ENCODE data around the gene E4F1. TPM values are rescaled to one million over a fixed set of nuclear protein-coding genes. Genes with fewer than 3 reads are reported as not detected.

Gene E4F1
- total and polyA plus RNA-seq, 2 of the 13 experiments (the other 11 are each of a cell fraction or from before 2014, with no cell fraction given) = 13.8 to 19.5 TPM

DNA sequence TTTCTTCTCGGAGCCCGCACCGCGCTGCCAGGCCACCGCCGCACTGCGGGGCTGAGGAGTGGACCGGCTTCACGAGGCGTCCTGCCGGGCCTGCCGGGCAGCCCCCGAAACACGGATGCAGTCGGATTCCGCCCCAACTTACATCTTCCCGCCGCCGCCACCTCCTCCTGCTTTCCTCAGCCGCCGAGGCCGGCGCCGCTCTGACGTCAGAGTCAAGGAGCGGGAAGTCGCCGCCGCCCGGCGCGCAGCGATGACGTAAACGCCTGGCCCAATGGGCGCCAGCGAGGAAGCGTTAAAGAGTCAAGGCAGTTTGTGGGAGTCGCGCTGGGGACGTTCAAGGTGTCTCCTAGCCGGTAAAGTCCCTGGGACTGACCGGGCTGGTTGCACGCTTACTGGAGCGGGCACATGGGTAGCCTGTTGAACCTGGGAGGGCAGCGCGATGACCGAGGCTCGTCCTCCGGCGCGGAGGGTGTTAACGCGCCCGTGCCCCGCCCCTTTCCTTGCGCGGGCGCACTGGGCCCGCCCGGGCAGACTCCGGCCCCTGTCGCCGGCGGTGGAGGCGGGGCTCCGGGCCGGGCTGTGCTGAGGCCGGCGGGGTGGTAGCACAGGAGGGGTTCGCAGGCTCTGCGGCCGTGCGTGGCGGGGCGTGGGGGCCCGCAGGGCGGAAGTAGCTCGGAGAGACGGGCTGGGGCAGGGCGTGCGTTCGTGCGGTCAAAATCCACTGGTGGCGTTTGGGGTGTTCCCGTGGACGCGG lies 44.7 kb downstream of the E4F1 start, which contains the start of gene RNPS1 (continued):
- TF ChIP-seq ELF1 (CRISPR knock-in tag; IDR thresholded peaks at IDR 0.05) = peak; percentile 97
- TF ChIP-seq HHEX (CRISPR knock-in tag; IDR thresholded peaks at IDR 0.05) = no peak
- TF ChIP-seq, protein P1, sequence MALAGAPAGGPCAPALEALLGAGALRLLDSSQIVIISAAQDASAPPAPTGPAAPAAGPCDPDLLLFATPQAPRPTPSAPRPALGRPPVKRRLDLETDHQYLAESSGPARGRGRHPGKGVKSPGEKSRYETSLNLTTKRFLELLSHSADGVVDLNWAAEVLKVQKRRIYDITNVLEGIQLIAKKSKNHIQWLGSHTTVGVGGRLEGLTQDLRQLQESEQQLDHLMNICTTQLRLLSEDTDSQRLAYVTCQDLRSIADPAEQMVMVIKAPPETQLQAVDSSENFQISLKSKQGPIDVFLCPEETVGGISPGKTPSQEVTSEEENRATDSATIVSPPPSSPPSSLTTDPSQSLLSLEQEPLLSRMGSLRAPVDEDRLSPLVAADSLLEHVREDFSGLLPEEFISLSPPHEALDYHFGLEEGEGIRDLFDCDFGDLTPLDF (CRISPR knock-in tag; IDR thresholded peaks at IDR 0.05) = peak; percentile 99
- TF ChIP-seq KDM6A (CRISPR knock-in tag; IDR thresholded peaks at IDR 0.05; ENCODE audit: low read depth) = no peak
- TF ChIP-seq NAIF1 (CRISPR knock-in tag; IDR thresholded peaks at IDR 0.05; ENCODE audit: borderline replicate concordance) = no peak
- TF ChIP-seq, protein P2, sequence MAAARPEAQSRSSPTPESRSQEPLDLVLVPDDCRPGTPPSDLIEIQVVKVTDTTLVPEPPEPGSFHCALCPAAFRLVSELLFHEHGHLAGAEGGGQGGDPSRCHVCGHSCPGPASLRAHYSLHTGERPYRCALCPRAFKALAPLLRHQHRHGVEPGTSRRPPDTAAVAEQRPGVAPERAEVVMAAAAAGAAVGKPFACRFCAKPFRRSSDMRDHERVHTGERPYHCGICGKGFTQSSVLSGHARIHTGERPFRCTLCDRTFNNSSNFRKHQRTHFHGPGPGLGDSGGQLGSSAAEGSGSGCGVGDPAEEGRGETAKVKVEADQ (CRISPR knock-in tag; IDR thresholded peaks at IDR 0.05; ENCODE audit: borderline replicate concordance) = peak; percentile 53; the same call in 1 of the 2 replicates
- TF ChIP-seq TAF1 (CRISPR knock-in tag; IDR thresholded peaks at IDR 0.05) = peak; percentile 94
- 0 out of 2 replicates have a peak, but pooled peaks have one; percentile 38 for TF ChIP-seq NFE2 (CRISPR knock-in tag; IDR thresholded peaks at IDR 0.05)
- peak; percentile 64; the same call in 1 of the 2 replicates for TF ChIP-seq EEA1 (CRISPR knock-in tag; IDR thresholded peaks at IDR 0.05; ENCODE audit: borderline replicate concordance)
- TF ChIP-seq, protein P3, sequence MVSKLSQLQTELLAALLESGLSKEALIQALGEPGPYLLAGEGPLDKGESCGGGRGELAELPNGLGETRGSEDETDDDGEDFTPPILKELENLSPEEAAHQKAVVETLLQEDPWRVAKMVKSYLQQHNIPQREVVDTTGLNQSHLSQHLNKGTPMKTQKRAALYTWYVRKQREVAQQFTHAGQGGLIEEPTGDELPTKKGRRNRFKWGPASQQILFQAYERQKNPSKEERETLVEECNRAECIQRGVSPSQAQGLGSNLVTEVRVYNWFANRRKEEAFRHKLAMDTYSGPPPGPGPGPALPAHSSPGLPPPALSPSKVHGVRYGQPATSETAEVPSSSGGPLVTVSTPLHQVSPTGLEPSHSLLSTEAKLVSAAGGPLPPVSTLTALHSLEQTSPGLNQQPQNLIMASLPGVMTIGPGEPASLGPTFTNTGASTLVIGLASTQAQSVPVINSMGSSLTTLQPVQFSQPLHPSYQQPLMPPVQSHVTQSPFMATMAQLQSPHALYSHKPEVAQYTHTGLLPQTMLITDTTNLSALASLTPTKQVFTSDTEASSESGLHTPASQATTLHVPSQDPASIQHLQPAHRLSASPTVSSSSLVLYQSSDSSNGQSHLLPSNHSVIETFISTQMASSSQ (IDR thresholded peaks at IDR 0.05; ENCODE audit: low read depth) = no peak
- TF ChIP-seq, protein P3 (CRISPR knock-in tag; IDR thresholded peaks at IDR 0.05; ENCODE audit: borderline replicate concordance) = peak; percentile 68; the same call in 1 of the 2 replicates
- TF ChIP-seq, protein P4, sequence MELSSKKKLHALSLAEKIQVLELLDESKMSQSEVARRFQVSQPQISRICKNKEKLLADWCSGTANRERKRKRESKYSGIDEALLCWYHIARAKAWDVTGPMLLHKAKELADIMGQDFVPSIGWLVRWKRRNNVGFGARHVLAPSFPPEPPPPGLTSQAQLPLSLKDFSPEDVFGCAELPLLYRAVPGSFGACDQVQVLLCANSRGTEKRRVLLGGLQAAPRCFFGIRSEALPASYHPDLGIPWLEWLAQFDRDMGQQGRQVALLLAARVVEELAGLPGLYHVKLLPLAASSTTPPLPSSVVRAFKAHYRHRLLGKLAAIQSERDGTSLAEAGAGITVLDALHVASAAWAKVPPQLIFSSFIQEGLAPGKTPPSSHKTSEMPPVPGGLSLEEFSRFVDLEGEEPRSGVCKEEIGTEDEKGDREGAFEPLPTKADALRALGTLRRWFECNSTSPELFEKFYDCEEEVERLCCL (CRISPR knock-in tag; IDR thresholded peaks at IDR 0.05; ENCODE audit: borderline replicate concordance) = no peak; the same call in 1 of the 2 replicates
- TF ChIP-seq NFYC (CRISPR knock-in tag; IDR thresholded peaks at IDR 0.05) = peak; percentile 84
- TF ChIP-seq PCBP1 (IDR thresholded peaks at IDR 0.05; ENCODE audit: borderline replicate concordance, low read depth, low read length) = peak; percentile 89; the same call in 1 of the 2 replicates
- 0 out of 2 replicates have a peak, but pooled peaks have one; percentile 13 for TF ChIP-seq NR2F2 (IDR thresholded peaks at IDR 0.05; ENCODE audit: borderline replicate concordance, low read depth)
